A549 treated with CORT108297 at 1 μM for 4 hours (cell line): ENCODE data around the gene DAPL1. TPM values are rescaled to one million over a fixed set of nuclear protein-coding genes. Genes with fewer than 3 reads are reported as not detected.

Source experiments
- total RNA-seq: library from RNA; stranded (reverse); fragments of 200-300 nt; extraction: Qiagen RNA extraction; gene quantifications from 5 replicates; pipeline ENCODE4 v1.2.3, GENCODE V29; 2022

The DAPL1 gene
- total RNA-seq, result not detected in 5 replicates

GRCh38 chr2:158795195-158795924 is at the start of gene DAPL1:
TSS of gene DAPL1 (plus strand) at chr2:158795317. CDS start at chr2:158795373, 56 bp downstream.

Other genes starting within 250 kb of the DAPL1 start
- gene TANC1, start 173.3 kb downstream of the DAPL1 start, total RNA-seq, result 7.4 to 9.9 TPM (median 8.9 TPM) in 5 replicates